Measurements from ENCODE around the gene ADAMTS18. TPM values are rescaled to one million over a fixed set of nuclear protein-coding genes. Genes with fewer than 3 reads are reported as not detected.
A peak's percentile ranks its signal among the peaks of the same experiment; 100 is the strongest.

Gene ADAMTS18
- polyA plus RNA-seq, 3 donors from 2014 or later: not detected

DNA sequence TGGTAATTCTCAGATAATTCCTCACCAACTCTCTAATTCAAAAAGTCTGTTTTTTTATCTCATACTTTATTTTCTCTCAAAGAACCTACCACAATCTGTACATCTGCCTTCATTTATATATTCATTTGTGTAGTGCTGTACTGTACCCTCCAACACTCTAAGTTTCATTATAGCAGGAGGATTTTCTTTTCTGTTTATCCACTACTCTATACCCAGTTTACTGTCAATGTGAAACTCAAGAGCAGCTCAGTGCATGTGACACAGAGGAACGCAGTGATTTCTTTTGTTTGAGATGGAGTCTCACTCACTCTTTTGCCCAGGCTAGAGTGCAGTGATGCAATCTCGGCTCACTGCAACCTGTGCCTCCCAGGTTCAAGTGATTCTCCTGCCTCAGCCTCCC lies 117.8 kb downstream of the ADAMTS18 start:
- H3K9me3 Mint-ChIP-seq: peaks cover 0 to 5% (median 0%) of the 10 kb centered on the region in 6 donors
- H3K27ac Mint-ChIP-seq: no peak overlapping the region
- no peak for DNase-seq
- H3K4me3 Mint-ChIP-seq: no peak overlapping the region
- no peaks in the 10 kb centered on the region for H3K36me3 Mint-ChIP-seq
- peaks cover 0 to 2% (median 1%) of the 10 kb centered on the region in 3 donors for H3K27me3 Mint-ChIP-seq (ENCODE audit: low read depth in 3 of 3)
- no peaks in the 10 kb centered on the region for H3K4me1 Mint-ChIP-seq

DNA sequence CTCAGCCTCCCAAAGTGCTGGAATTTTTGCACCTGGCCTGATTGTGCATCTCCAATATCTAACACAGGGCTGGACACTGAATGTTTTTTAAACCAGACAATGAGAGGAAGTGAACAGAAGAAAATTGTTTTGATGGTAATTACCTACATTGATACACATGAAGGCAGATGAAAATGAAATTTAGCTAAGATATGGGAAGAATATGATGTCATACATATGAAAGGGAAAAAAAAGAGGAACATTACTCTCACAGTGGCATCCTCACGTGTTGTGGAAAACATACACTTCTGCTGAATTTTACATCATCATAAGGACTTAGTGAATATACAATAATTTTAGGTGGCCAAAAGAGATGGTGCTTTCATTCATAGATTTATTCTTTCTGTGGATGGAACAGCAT lies 124.0 kb downstream of the ADAMTS18 start:
- Mint-ChIP-seq H3K27ac (no peak overlapping the region), H3K27me3 (ENCODE audit: low read depth in 3 of 3) (peaks cover 0 to 2% (median 0%) of the 10 kb centered on the region in 3 donors), H3K4me1 (peaks cover 23 to 27% of the 10 kb centered on the region in 2 donors), H3K9me3 (peaks cover 0 to 2% (median 0%) of the 10 kb centered on the region in 6 donors), H3K36me3 (no peaks in the 10 kb centered on the region), H3K4me3 (no peak overlapping the region)
- no peak for DNase-seq

DNA sequence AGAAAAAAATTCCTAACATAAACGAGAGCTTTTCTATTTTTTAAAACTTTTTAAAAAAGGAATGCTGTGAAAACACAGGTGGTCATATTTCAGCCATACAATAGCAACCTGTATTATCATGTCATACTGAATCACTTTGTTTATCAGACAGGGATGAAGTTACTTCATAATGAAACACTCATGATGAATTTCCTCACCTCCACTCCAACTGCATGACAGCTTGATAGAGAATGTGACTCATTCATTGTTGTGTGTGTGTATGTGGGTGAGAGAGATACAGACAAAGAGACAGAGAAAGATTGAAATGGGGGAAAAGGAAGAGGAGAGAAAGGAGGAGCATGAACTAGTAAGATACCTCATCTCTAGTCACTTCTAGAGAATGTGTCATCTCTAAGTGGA lies 126.7 kb downstream of the ADAMTS18 start:
- Mint-ChIP-seq H3K27ac (peak overlapping the region in 2 of 6 donors; percentile 14 to 17), H3K4me1 (peaks cover 35 to 36% of the 10 kb centered on the region in 2 donors), H3K27me3 (ENCODE audit: low read depth in 3 of 3) (peaks cover 0 to 2% (median 0%) of the 10 kb centered on the region in 3 donors), H3K4me3 (peak overlapping the region in 2 of 5 donors; percentile 0 to 9), H3K9me3 (no peaks in the 10 kb centered on the region), H3K36me3 (no peaks in the 10 kb centered on the region)
- DNase-seq: peak in 1 of 3 donors; percentile 0

DNA sequence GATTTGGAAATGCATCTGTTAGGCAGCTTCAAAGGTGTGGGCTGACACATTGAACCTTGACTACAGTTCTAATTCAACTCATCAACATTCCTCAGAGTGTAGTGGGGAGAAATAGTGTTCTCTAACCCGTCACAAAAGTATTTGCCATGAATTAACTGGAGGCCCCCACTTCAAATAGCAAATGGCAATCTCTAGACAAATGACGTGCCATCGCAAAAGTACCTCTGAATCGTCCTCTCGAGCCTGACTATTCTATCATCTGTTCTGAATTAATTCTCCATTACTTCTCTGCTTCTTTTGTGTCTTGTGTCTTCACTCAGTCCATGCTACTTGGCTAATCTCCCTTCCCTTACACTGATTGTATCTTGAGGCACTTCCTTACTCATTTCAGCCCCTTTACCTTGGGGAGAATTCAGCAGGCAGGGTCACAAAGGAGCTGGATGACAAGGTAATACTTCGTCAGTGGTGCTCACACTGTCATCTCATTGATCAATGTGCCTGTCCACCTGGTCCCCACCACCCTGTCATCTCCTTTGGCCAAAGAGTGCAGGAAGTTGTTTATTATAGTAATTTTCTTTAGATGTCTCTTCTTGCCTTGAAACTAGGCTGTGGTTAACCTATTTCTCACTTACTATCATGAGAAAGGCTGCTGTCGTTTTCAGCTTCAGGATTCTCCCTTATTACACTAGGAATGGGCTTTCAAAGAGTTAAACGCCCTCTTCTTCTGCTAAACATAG lies 127.2 kb downstream of the ADAMTS18 start:
- no peaks in the 10 kb centered on the region for H3K36me3 Mint-ChIP-seq
- peak in 1 of 3 donors; percentile 2 for DNase-seq
- peak overlapping the region in 4 of 6 donors; percentile 10 to 37 (median 17) for H3K27ac Mint-ChIP-seq
- peak overlapping the region in 4 of 5 donors; percentile 0 to 23 (median 12) for H3K4me3 Mint-ChIP-seq
- H3K9me3 Mint-ChIP-seq: no peaks in the 10 kb centered on the region
- H3K27me3 Mint-ChIP-seq (ENCODE audit: low read depth in 3 of 3): peaks cover 0 to 6% (median 0%) of the 10 kb centered on the region in 3 donors
- H3K4me1 Mint-ChIP-seq: peaks cover 41% of the 10 kb centered on the region in 2 donors

DNA sequence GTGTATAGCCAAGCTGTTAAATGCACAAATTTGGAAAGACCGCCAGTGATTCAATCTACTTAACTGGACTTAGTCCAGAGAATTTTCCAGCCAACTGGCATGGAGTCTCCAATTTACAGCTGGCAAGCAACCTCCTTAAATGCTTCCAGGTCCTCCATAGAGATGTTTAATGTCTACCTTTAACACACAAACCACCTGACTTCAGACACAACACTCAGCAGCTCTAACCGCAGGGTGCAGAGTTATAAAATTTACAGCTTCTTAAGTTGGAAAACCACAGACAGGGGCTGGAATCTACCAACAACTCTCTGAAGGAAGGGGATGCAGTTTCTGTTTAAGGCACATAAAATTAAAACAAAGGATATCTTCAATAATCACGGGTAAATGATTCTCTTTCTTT lies 128.8 kb downstream of the ADAMTS18 start:
- no peaks in the 10 kb centered on the region for H3K9me3 Mint-ChIP-seq
- H3K27ac Mint-ChIP-seq: no peak overlapping the region
- peaks cover 51 to 54% of the 10 kb centered on the region in 2 donors for H3K4me1 Mint-ChIP-seq
- H3K27me3 Mint-ChIP-seq (ENCODE audit: low read depth in 3 of 3): peaks cover 0 to 5% (median 0%) of the 10 kb centered on the region in 3 donors
- H3K4me3 Mint-ChIP-seq: peak overlapping the region in 2 of 5 donors; percentile 7 to 18
- DNase-seq: peak; percentile 7 to 29 (median 9)
- no peaks in the 10 kb centered on the region for H3K36me3 Mint-ChIP-seq

DNA sequence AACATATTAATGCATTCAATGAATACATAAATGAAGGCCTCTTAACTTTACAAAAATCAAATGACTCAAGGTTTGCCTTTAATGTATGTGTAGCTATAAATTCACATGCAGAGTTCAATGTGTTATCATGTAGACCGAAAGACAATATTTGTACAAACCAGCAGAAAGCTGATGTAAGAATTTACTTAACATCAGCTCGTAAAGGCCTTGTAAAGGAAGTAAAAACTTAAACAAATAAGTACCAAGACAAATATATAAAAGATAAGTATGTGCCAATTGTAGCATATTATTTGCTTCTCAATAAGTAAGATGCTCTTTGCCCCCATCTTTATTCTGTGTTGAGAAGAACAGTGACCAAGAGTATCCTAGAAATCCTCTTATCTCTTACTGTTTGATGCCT lies 130.0 kb downstream of the ADAMTS18 start:
- no peak overlapping the region for H3K27ac Mint-ChIP-seq
- peaks cover 52 to 54% of the 10 kb centered on the region in 2 donors for H3K4me1 Mint-ChIP-seq
- DNase-seq: no peak
- H3K36me3 Mint-ChIP-seq: no peaks in the 10 kb centered on the region
- no peaks in the 10 kb centered on the region for H3K9me3 Mint-ChIP-seq
- no peak overlapping the region for H3K4me3 Mint-ChIP-seq
- H3K27me3 Mint-ChIP-seq (ENCODE audit: low read depth in 3 of 3): peaks cover 0 to 5% (median 0%) of the 10 kb centered on the region in 3 donors

DNA sequence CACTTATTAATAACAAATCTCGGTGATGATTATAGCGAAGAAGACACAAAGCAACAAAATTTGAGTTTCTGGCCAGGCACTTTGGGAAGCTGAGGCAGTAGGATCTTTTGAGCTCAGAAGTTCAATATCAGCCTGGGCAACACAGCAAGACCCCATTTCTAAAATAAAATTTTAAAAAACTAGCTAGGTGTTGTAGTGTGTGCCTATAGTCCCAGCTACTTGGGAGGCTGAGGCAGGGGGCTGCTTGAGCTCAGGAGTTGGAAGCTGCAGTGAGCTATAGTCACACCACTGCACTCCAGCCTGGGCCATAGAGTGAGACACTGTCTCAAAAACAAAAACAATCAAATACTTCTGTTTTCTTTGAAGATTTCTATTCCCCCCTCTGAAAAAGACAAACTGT lies 130.7 kb downstream of the ADAMTS18 start:
- Mint-ChIP-seq H3K27me3 (ENCODE audit: low read depth in 3 of 3) (peaks cover 0 to 5% (median 0%) of the 10 kb centered on the region in 3 donors), H3K9me3 (no peaks in the 10 kb centered on the region), H3K4me3 (no peak overlapping the region), H3K27ac (no peak overlapping the region), H3K36me3 (no peaks in the 10 kb centered on the region), H3K4me1 (peaks cover 57 to 61% of the 10 kb centered on the region in 2 donors)
- no peak for DNase-seq

DNA sequence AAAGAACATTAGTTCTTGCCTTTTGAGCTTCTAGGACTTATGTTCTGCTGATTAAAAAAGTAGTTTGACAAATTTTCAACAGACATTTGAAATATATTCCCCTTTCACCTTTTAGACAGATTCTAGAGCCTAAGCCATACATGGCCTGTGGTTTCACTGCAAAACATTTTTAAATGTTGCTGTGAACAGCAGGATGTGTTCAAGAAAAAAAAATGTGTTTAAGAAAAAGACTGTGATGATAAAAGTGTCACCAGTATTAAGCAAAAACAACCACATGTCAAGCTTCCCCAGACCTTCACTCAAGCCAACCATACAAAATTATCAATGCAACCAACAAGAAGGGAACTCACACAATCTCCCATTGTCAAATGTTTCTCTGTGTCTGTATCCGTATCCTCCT lies 132.2 kb downstream of the ADAMTS18 start:
- Mint-ChIP-seq H3K4me1 (peaks cover 52 to 53% of the 10 kb centered on the region in 2 donors), H3K27me3 (ENCODE audit: low read depth in 3 of 3) (peaks cover 0 to 5% (median 0%) of the 10 kb centered on the region in 3 donors), H3K4me3 (peak overlapping the region in 4 of 5 donors; percentile 19 to 63 (median 48)), H3K27ac (peak overlapping the region; percentile 3 to 69 (median 32)), H3K36me3 (no peaks in the 10 kb centered on the region), H3K9me3 (no peaks in the 10 kb centered on the region)
- peak; percentile 20 to 29 (median 26) for DNase-seq

DNA sequence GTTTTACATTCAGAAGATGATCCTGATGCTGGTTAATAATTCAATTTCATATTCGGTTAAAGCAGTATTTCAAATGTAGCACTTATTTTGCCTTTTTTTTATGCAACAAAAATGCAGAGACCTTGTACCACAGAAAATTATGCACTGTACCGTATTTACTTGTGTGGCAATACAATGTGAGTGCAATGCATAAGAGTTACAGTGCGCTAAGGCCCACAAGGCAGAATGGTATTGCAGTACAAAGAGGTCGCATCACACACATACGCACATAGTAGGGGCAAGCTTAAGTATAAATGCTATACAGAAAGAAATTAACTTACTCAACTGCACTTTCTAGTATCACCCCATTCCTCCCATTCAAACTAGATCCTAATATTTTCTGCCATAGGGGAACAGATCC lies 132.6 kb downstream of the ADAMTS18 start:
- peak overlapping the region in 2 of 5 donors; percentile 61 to 63 for H3K4me3 Mint-ChIP-seq
- no peaks in the 10 kb centered on the region for H3K9me3 Mint-ChIP-seq
- H3K36me3 Mint-ChIP-seq: no peaks in the 10 kb centered on the region
- peaks cover 0 to 5% (median 0%) of the 10 kb centered on the region in 3 donors for H3K27me3 Mint-ChIP-seq (ENCODE audit: low read depth in 3 of 3)
- no peak for DNase-seq
- H3K27ac Mint-ChIP-seq: peak overlapping the region in 2 of 6 donors; percentile 65 to 69
- peaks cover 47 to 49% of the 10 kb centered on the region in 2 donors for H3K4me1 Mint-ChIP-seq

DNA sequence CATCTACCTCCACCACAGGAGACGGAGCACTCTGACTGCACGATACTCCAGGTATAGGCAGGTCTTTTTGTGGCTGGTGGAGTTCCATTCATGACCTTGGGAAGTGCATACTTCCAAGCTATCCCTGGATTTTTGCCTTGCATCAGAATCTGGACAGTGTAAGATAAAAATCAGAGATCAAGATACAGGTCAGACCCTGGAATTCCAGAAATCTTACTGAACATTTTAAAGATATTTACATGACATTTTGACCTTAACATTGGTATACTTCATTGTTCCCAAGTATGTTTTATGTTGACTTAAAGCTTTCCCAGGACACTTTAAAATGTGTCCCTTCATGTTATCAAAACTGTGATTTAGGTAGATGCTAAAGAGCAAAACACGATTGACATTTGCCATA lies 134.6 kb downstream of the ADAMTS18 start:
- H3K27ac Mint-ChIP-seq: no peak overlapping the region
- H3K36me3 Mint-ChIP-seq: no peaks in the 10 kb centered on the region
- DNase-seq: no peak
- H3K4me3 Mint-ChIP-seq: no peak overlapping the region
- peaks cover 28 to 33% of the 10 kb centered on the region in 2 donors for H3K4me1 Mint-ChIP-seq
- no peaks in the 10 kb centered on the region for H3K9me3 Mint-ChIP-seq
- peaks cover 0 to 5% (median 0%) of the 10 kb centered on the region in 3 donors for H3K27me3 Mint-ChIP-seq (ENCODE audit: low read depth in 3 of 3)

DNA sequence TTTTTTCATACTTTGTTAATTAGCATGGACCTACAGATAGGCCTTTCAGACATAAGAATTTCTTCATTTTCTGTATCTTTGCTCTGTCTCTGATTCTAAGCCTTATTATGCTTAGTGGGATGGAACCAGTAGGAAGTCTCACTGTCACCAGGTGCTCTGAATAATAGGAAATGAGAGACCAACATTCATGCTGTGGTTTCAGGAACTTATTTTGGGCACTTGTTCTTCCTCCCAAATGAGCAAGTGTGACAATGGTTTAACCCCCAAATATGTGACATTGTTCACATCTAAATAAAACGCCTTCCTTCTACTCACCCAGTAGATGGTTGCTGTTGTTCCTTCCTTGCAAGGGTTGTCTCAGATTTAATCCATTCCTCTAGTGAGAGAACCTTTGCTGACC lies 135.4 kb downstream of the ADAMTS18 start:
- H3K27ac Mint-ChIP-seq: peak overlapping the region in 1 of 6 donors; percentile 38
- no peaks in the 10 kb centered on the region for H3K9me3 Mint-ChIP-seq
- peaks cover 0 to 5% (median 0%) of the 10 kb centered on the region in 3 donors for H3K27me3 Mint-ChIP-seq (ENCODE audit: low read depth in 3 of 3)
- H3K36me3 Mint-ChIP-seq: no peaks in the 10 kb centered on the region
- DNase-seq: no peak
- H3K4me1 Mint-ChIP-seq: peaks cover 28 to 32% of the 10 kb centered on the region in 2 donors
- H3K4me3 Mint-ChIP-seq: no peak overlapping the region

DNA sequence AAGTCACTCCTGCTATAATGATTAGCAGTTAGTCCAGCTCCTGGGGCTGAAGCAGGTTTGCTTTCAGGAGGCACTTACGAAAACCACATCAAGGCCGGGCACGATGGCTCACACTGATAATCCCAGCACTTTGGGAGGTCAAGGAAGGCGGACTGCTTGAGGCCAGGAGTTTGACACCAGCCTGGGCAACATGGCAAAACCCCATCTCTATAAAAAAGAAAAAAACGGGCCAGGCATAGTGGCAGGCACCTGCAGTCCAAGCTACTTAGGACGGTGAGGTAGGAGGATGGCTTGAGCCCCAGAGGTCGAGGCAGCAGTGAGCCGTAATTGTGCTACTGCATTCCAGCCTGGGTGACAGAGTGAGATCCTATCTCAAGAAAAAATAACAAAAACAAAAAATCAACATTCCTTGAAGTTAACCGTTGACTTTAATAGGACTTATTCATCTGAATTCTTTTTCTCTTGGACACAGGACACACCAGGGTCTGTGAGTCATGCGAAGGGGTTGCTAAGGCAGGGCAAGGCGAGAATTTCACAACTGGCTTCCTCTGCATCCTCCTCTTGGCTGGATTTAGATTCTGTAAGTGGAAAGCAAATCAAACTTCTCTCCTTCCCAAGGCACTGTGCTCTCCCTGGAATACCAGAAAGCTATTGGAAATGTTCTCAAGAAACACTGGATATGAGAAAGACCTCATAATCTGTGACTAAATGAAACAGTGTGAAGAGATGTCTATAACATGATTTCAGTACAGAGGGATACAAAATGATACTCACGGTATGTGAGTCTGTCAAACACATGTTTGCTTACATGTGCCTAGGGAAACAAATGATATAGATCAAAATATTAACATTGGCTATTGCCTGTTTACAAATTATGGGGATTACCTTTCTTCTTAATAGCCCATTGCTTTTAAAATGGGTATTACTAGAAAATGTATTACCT lies 136.1 kb downstream of the ADAMTS18 start:
- peaks cover 0 to 5% (median 0%) of the 10 kb centered on the region in 3 donors for H3K27me3 Mint-ChIP-seq (ENCODE audit: low read depth in 3 of 3)
- no peaks in the 10 kb centered on the region for H3K36me3 Mint-ChIP-seq
- no peak overlapping the region for H3K4me3 Mint-ChIP-seq
- H3K4me1 Mint-ChIP-seq: peaks cover 28 to 29% of the 10 kb centered on the region in 2 donors
- H3K9me3 Mint-ChIP-seq: no peaks in the 10 kb centered on the region
- H3K27ac Mint-ChIP-seq: no peak overlapping the region
- DNase-seq: no peak

DNA sequence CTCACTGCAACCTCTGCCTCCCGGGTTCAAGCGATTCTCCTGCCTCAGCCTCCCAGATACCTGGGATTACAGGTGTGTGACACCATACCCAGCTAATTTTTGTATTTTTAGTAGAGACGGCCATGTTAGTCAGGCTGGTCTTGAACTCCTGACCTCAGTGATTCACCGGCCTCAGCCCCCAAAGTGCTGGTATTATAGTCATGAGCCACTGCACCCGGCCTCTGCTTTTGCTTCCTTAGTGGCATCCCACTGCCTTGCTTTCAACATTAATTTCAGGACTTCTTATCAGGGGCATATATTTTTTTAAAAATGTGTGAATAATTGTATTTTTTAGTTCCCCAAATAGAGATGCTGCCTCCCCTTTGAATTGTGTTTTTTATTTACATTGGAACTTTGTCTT lies 136.8 kb downstream of the ADAMTS18 start:
- Mint-ChIP-seq H3K4me3 (no peak overlapping the region), H3K27me3 (ENCODE audit: low read depth in 3 of 3) (peaks cover 0 to 4% (median 0%) of the 10 kb centered on the region in 3 donors), H3K27ac (no peak overlapping the region), H3K4me1 (peaks cover 23 to 24% of the 10 kb centered on the region in 2 donors), H3K9me3 (no peaks in the 10 kb centered on the region), H3K36me3 (no peaks in the 10 kb centered on the region)
- no peak for DNase-seq

DNA sequence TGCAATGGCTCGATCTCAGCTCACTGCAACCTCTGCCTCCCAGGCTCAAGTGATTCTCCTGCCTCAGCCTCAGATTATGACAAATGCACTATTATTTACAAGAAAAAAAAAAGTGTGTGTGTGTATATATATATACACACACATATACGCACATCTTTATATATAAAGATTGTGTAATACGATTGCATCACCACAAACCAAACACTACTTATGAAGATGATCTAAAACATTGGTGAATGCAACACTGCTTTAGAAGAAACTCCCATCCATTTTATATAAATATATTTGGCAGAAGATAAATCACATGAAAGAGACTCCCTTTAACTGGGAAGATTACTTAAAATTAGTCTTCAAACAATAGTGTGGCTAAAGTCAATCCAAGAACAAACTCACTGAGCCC lies 138.9 kb downstream of the ADAMTS18 start:
- H3K9me3 Mint-ChIP-seq: no peaks in the 10 kb centered on the region
- no peak overlapping the region for H3K4me3 Mint-ChIP-seq
- H3K36me3 Mint-ChIP-seq: no peaks in the 10 kb centered on the region
- no peak overlapping the region for H3K27ac Mint-ChIP-seq
- no peaks in the 10 kb centered on the region for H3K27me3 Mint-ChIP-seq (ENCODE audit: low read depth in 3 of 3)
- peaks cover 7 to 10% of the 10 kb centered on the region in 2 donors for H3K4me1 Mint-ChIP-seq
- no peak for DNase-seq
